ENCODE results near the gene HIP1. TPM values are rescaled to one million over a fixed set of nuclear protein-coding genes. Genes with fewer than 3 reads are reported as not detected.

HIP1 gene
- total and polyA plus RNA-seq, 2 of the 13 experiments (the other 11 are each of a cell fraction or from before 2014, with no cell fraction given) = 4.5 to 6.2 TPM

- peak; percentile 88 for TF ChIP-seq ARID5B (CRISPR knock-in tag; IDR thresholded peaks at IDR 0.05)
Measured at GRCh38 chr7:75688200-75689136, 50.3 kb downstream of the HIP1 start (continued).

GRCh38 chr7:75687246-75688088 lies 51.3 kb downstream of the HIP1 start:
- peaks cover 57% of the 10 kb centered on the region for H3K4me1 ChIP-seq (ENCODE audit: insufficient read depth, low read length)
- intact Hi-C loops (cut with micrococcal nuclease; ENCODE audit: unreplicated experiment) = loop anchor here (5.0 kb wide), 1 partner anchor 45 kb away; no protein-coding TSS in a partner anchor
- CTCF ChIA-PET (ENCODE audit: low intra/inter-chr PET ratio, low total read pairs) = no interaction called here
- TF ChIP-seq ZNF563 (CRISPR knock-in tag; IDR thresholded peaks at IDR 0.05) (0 out of 2 replicates have a peak, but pooled peaks have one; percentile 31), MEIS1 (CRISPR knock-in tag; IDR thresholded peaks at IDR 0.05; ENCODE audit: borderline replicate concordance) (no peak), ZBTB38 (CRISPR knock-in tag; IDR thresholded peaks at IDR 0.05) (0 out of 2 replicates have a peak, but pooled peaks have one; percentile 29), PHF8 (CRISPR knock-in tag; IDR thresholded peaks at IDR 0.05) (no peak), TFDP2 (CRISPR knock-in tag; IDR thresholded peaks at IDR 0.05) (no peak), ERF (CRISPR knock-in tag; IDR thresholded peaks at IDR 0.05) (no peak), ZNF441 (CRISPR knock-in tag; IDR thresholded peaks at IDR 0.05; ENCODE audit: borderline replicate concordance) (peak; percentile 83), ZNF597 (CRISPR knock-in tag; IDR thresholded peaks at IDR 0.05) (no peak)

More at GRCh38 chr7:75687246-75688088, 51.3 kb downstream of the HIP1 start:
- FAIRE-seq = no peak
- in situ Hi-C loops (cut with HindIII; ENCODE audit: extremely low pct_ligation_motif_present, low pct_unique_long_range_greater_than_20kb) = no loop called here
- DNase-seq (ENCODE audit: low spot score) = no peak
- Histone ChIP-seq H3K27ac (ENCODE audit: extremely low read length, insufficient read depth, low read length) (peak overlapping the region; percentile 70), H3K9ac (ENCODE audit: insufficient read depth, low read depth, low read length) (peak overlapping the region; percentile 76), H3K36me3 (replicated peaks in 1 of 2; ENCODE audit: control insufficient read depth in 1 of 2, insufficient read depth in 2 of 2, low read length in 2 of 2) (no peaks in the 10 kb centered on the region), H3K4me3 (replicated peaks in 1 of 3; ENCODE audit: insufficient read depth in 1 of 3, low read depth in 2 of 3, low read length in 3 of 3) (peak overlapping the region; percentile 32 to 66 (median 49); a peak in 5 of 6 replicates), H2AFZ (ENCODE audit: low read length) (no peak overlapping the region), H3K79me2 (ENCODE audit: insufficient read depth, low read length) (no peaks in the 10 kb centered on the region), H3K9me3 (ENCODE audit: low read length) (no peaks in the 10 kb centered on the region), H4K20me1 (ENCODE audit: insufficient read depth, low read length) (no peaks in the 10 kb centered on the region), H3K27me3 (ENCODE audit: control insufficient read depth in 1 of 2, insufficient read depth in 2 of 2, low read length in 2 of 2) (no peaks in the 10 kb centered on the region), H3K4me2 (ENCODE audit: low read depth, low read length) (peak overlapping the region; percentile 91)
- POLR2A ChIA-PET = interaction anchor here (1.2 kb wide), 1 partner anchor 11 kb away, joined by 6 read pairs; no protein-coding TSS in a partner anchor
- BruUV-seq (replicated peaks) = no TSS peak
- ATAC-seq = no peak
- 81% methylated on average over 12 of the region's 12 CpGs for WGBS (ENCODE audit: low lambda C conversion rate)

Measured in HepG2 (cell line).